Kidney (tissue), 14 donors: ENCODE measurements around the gene DHTKD1. TPM values are rescaled to one million over a fixed set of nuclear protein-coding genes. Genes with fewer than 3 reads are reported as not detected.
A peak's percentile ranks its signal among the peaks of the same experiment; 100 is the strongest.

Experiments
- DNase-seq, 5 donors: peaks; one replicate each; pipeline ENCODE4 v3.0.0-alpha.2; 2013 to 2020
- FAIRE-seq: peaks from 2 replicates; lab custom pipeline; 2012; peaks lifted over from hg19 to GRCh38; lab: Jason Lieb, UNC
- H3K27ac ChIP-seq, 2 donors: one replicate each; pipeline ENCODE4 v1.7.0; 2013; ENCODE audit warnings: low read depth in 2 of 2, low read length in 2 of 2, inconsistent platforms in 1 of 2
- H3K27me3 ChIP-seq: one replicate; pipeline ENCODE4 v1.7.1; 2013; ENCODE audit warnings: low read length, inconsistent platforms; ENCODE audit not compliant: control insufficient read depth, insufficient read depth
- H3K36me3 ChIP-seq, 3 donors: one replicate each; pipeline versions ENCODE4 v1.7.0 to v1.7.1; 2013; ENCODE audit warnings: low read length in 3 of 3, control low read depth in 1 of 3, inconsistent platforms in 1 of 3; ENCODE audit not compliant: insufficient read depth in 3 of 3, control insufficient read depth in 2 of 3
- H3K4me1 ChIP-seq, 3 donors: one replicate each; pipeline versions ENCODE4 v1.7.0 to v1.7.1; 2013; ENCODE audit warnings: low read length in 3 of 3, inconsistent platforms in 1 of 3, low read depth in 1 of 3; ENCODE audit not compliant: control insufficient read depth in 2 of 3, insufficient read depth in 2 of 3
- H3K4me3 ChIP-seq, 3 donors: one replicate each; pipeline versions ENCODE4 v1.7.0 to v1.8.1; 2013; ENCODE audit warnings: low read length in 3 of 3, control low read depth in 1 of 3, inconsistent platforms in 1 of 3
- H3K9ac ChIP-seq, 3 donors: one replicate each; pipeline versions ENCODE4 v1.7.0 to v1.7.1; 2013; ENCODE audit warnings: low read length in 3 of 3, control low read depth in 1 of 3, inconsistent platforms in 1 of 3
- H3K9me3 ChIP-seq, 3 donors: one replicate each; pipeline versions ENCODE4 v1.7.0 to v1.7.1; 2013; ENCODE audit warnings: low read length in 3 of 3, control low read depth in 1 of 3, inconsistent platforms in 1 of 3; ENCODE audit not compliant: control insufficient read depth in 2 of 3, insufficient read depth in 1 of 3
- CTCF ChIP-seq: IDR thresholded peaks from 3 replicates; pipeline ENCODE4 v1.5.1; 2012; ENCODE audit warnings: mild to moderate bottlenecking, moderate library complexity, borderline replicate concordance; ENCODE audit not compliant: insufficient read depth; ENCODE audit errors: extremely low read depth
- intact Hi-C: fragments of 100-400 bp; cut with DNase I; formaldehyde crosslinking; loops from one replicate; pipeline ENCODE4 v1.11.1; 2022
- polyA plus RNA-seq: library from polyadenylated mRNA; stranded (reverse); fragments of 350-450 nt; fragmentation: Illumina TruSeq; extraction: RNeasy Lipid Tissue Mini Kit (QIAGEN cat#74804); gene quantifications from one replicate; pipeline ENCODE4 v1.2.3, GENCODE V29; 2014; ENCODE audit warnings: low read depth, low replicate concordance; ENCODE audit not compliant: insufficient read depth
- total RNA-seq: library from RNA; stranded (reverse); fragmentation: NEBNext Ultra II Directional; extraction: Animal tissue kit (Norgen Biotek cat#: 25700); gene quantifications from one replicate; pipeline ENCODE4 v1.2.1, GENCODE V29; 2021
- donor health status: control.
- donor health status: control.
- donor health status: control.
- donor health status: control.
- donor health status: control.
- donor health status: DM: yes; HTN: yes; CAD: no.
- donor health status: Normal renal cell carcinoma (clear cell type).

Gene DHTKD1
- total and polyA plus RNA-seq, 2 donors from 2014 or later, result 21.5 to 28.0 TPM

GRCh38 chr10:12097791-12098190 lies 29.0 kb downstream of the DHTKD1 start:
- FAIRE-seq (no peak), DNase-seq (no peak)
- peaks cover 5 to 50% (median 20%) of the 10 kb centered on the region in 3 donors for H3K36me3 ChIP-seq
- H3K9me3 ChIP-seq, result no peaks in the 10 kb centered on the region
- intact Hi-C loops, result no loop called here
- H3K27me3 ChIP-seq, result no peaks in the 10 kb centered on the region
- H3K4me1 ChIP-seq, result no peaks in the 10 kb centered on the region
- H3K4me3 ChIP-seq, result no peak overlapping the region
- H3K27ac ChIP-seq, result no peak overlapping the region
- H3K9ac ChIP-seq, result no peak overlapping the region
- TF ChIP-seq CTCF, result no peak

GRCh38 chr10:12098966-12099365 lies 30.2 kb downstream of the DHTKD1 start:
- no peak overlapping the region for H3K9ac ChIP-seq
- FAIRE-seq, result no peak
- no peak overlapping the region for H3K4me3 ChIP-seq
- peaks cover 5 to 50% (median 18%) of the 10 kb centered on the region in 3 donors for H3K36me3 ChIP-seq
- TF ChIP-seq CTCF, result no peak
- no peak overlapping the region for H3K27ac ChIP-seq
- DNase-seq, result no peak
- no peaks in the 10 kb centered on the region for H3K9me3 ChIP-seq
- H3K4me1 ChIP-seq, result no peaks in the 10 kb centered on the region
- H3K27me3 ChIP-seq, result no peaks in the 10 kb centered on the region
- intact Hi-C loops, result no loop called here

GRCh38 chr10:12103802-12104201 lies 35.0 kb downstream of the DHTKD1 start:
- H3K4me3 ChIP-seq, result no peak overlapping the region
- TF ChIP-seq CTCF, result no peak
- H3K36me3 ChIP-seq, result peaks cover 5 to 53% (median 22%) of the 10 kb centered on the region in 3 donors
- no peaks in the 10 kb centered on the region for H3K27me3 ChIP-seq
- DNase-seq, result no peak
- FAIRE-seq, result no peak
- no peaks in the 10 kb centered on the region for H3K4me1 ChIP-seq
- no peaks in the 10 kb centered on the region for H3K9me3 ChIP-seq
- no peak overlapping the region for H3K9ac ChIP-seq
- intact Hi-C loops, result no loop called here
- H3K27ac ChIP-seq, result no peak overlapping the region

GRCh38 chr10:12107781-12108180 lies 39.0 kb downstream of the DHTKD1 start:
- no peaks in the 10 kb centered on the region for H3K4me1 ChIP-seq
- H3K9ac ChIP-seq, result no peak overlapping the region
- no peak for TF ChIP-seq CTCF
- no peak overlapping the region for H3K27ac ChIP-seq
- H3K9me3 ChIP-seq, result no peaks in the 10 kb centered on the region
- H3K4me3 ChIP-seq, result no peak overlapping the region
- intact Hi-C loops, result no loop called here
- FAIRE-seq (no peak), DNase-seq (peak in 1 of 5 donors; percentile 60)
- H3K27me3 ChIP-seq, result no peaks in the 10 kb centered on the region
- peaks cover 3 to 47% (median 22%) of the 10 kb centered on the region in 3 donors for H3K36me3 ChIP-seq
